ENCODE measurements around the gene DEPDC5. TPM values are rescaled to one million over a fixed set of nuclear protein-coding genes. Genes with fewer than 3 reads are reported as not detected.
"Not testable (repeated sequence)": the region's sequence is repeated elsewhere in the genome, so short reads cannot be mapped to it uniquely, and the experiment has no call there.

DEPDC5 gene
- polyA plus RNA-seq, 1 experiment = 14.3 TPM

GRCh38 chr22:31752096-31752847 is 1.5 kb upstream of the DEPDC5 start:
- Histone ChIP-seq H3K4me3 (ENCODE audit: low read depth, low read length) (no peak overlapping the region), H3K9me3 (ENCODE audit: control insufficient read depth, insufficient read depth, low read length) (no peaks in the 10 kb centered on the region), H3K27me3 (ENCODE audit: control insufficient read depth, insufficient read depth, low read length) (no peaks in the 10 kb centered on the region), H3K27ac (ENCODE audit: low read depth, low read length) (no peak overlapping the region)
- TF ChIP-seq CTCF (IDR thresholded peaks at IDR 0.05; ENCODE audit: low read depth, low read length) = no peak
- CTCF ChIA-PET = interaction anchor here (0.7 kb wide), 1 partner anchor 187 kb away, joined by 6 read pairs; no protein-coding TSS in a partner anchor
- POLR2A ChIA-PET = interaction anchor here (0.6 kb wide), 1 partner anchor 218 kb away, joined by 5 read pairs; no protein-coding TSS in a partner anchor
- no peak for DNase-seq (ENCODE audit: low read depth, low spot score)

- ChIA-PET POLR2A (interaction anchor here (0.7 kb wide), 1 partner anchor 44 kb away, joined by 5 read pairs; no protein-coding TSS in a partner anchor), CTCF (interaction anchor here (1.6 kb wide), 1 partner anchor 87 kb away, joined by 4 read pairs; no protein-coding TSS in a partner anchor)
- no peak for TF ChIP-seq CTCF (IDR thresholded peaks at IDR 0.05; ENCODE audit: low read depth, low read length)
- no peak for DNase-seq (ENCODE audit: low read depth, low spot score)
- Histone ChIP-seq H3K27ac (ENCODE audit: low read depth, low read length) (peak overlapping the region; percentile 93), H3K4me3 (ENCODE audit: low read depth, low read length) (peak overlapping the region; percentile 88), H3K9me3 (ENCODE audit: control insufficient read depth, insufficient read depth, low read length) (no peaks in the 10 kb centered on the region), H3K27me3 (ENCODE audit: control insufficient read depth, insufficient read depth, low read length) (no peaks in the 10 kb centered on the region)
These were observed 700 bp upstream of the DEPDC5 start for GRCh38 chr22:31753005-31753633.

- H3K4me3 ChIP-seq (ENCODE audit: low read depth, low read length) = peak overlapping the region; percentile 88
- no peak for DNase-seq (ENCODE audit: low read depth, low spot score)
- no peaks in the 10 kb centered on the region for H3K9me3 ChIP-seq (ENCODE audit: control insufficient read depth, insufficient read depth, low read length)
- ChIA-PET POLR2A (no interaction called here), CTCF (interaction anchor here (1.0 to 1.2 kb wide), 2 partner anchors 90 to 216 kb away, joined by 3 to 5 read pairs; no protein-coding TSS in a partner anchor)
- H3K27me3 ChIP-seq (ENCODE audit: control insufficient read depth, insufficient read depth, low read length) = no peaks in the 10 kb centered on the region
- TF ChIP-seq CTCF (IDR thresholded peaks at IDR 0.05; ENCODE audit: low read depth, low read length) = no peak
- no peak overlapping the region for H3K27ac ChIP-seq (ENCODE audit: low read depth, low read length)
These were observed 994 bp downstream of the DEPDC5 start for GRCh38 chr22:31754813-31755212.

- H3K27ac ChIP-seq (ENCODE audit: low read depth, low read length) = no peak overlapping the region
- no peaks in the 10 kb centered on the region for H3K9me3 ChIP-seq (ENCODE audit: control insufficient read depth, insufficient read depth, low read length)
- no peak for TF ChIP-seq CTCF (IDR thresholded peaks at IDR 0.05; ENCODE audit: low read depth, low read length)
- no peak for DNase-seq (ENCODE audit: low read depth, low spot score)
- H3K4me3 ChIP-seq (ENCODE audit: low read depth, low read length) = no peak overlapping the region
- ChIA-PET CTCF (no interaction called here), POLR2A (no interaction called here)
- H3K27me3 ChIP-seq (ENCODE audit: control insufficient read depth, insufficient read depth, low read length) = no peaks in the 10 kb centered on the region
These were observed 3.4 kb downstream of the DEPDC5 start for GRCh38 chr22:31757265-31757664.

- H3K27me3 ChIP-seq (ENCODE audit: control insufficient read depth, insufficient read depth, low read length); CTCF ChIA-PET; H3K4me3 ChIP-seq (ENCODE audit: low read depth, low read length); DNase-seq (ENCODE audit: low read depth, low spot score); POLR2A ChIA-PET; H3K27ac ChIP-seq (ENCODE audit: low read depth, low read length); H3K9me3 ChIP-seq (ENCODE audit: control insufficient read depth, insufficient read depth, low read length): not testable (repeated sequence)
These were observed 5.0 kb downstream of the DEPDC5 start for GRCh38 chr22:31758860-31759259.

All from AG04450 (cell line).